Esophagus muscularis mucosa (tissue), 4 donors: ENCODE data around the gene COL25A1. TPM values are rescaled to one million over a fixed set of nuclear protein-coding genes. Genes with fewer than 3 reads are reported as not detected.

Experiments used
- DNase-seq: peaks from one replicate; pipeline ENCODE4 v3.0.0-alpha.2; 2017; ENCODE audit errors: extremely low spot score
- H3K27ac ChIP-seq, 4 donors: fragments of 200-600 bp; sonication (generic); replicated peaks in 1 of 4; 1 replicate in 3 of 4; 2 replicates in 1 of 4; pipeline ENCODE4 v1.5.1; 2016 to 2019; ENCODE audit warnings: mild to moderate bottlenecking in 1 of 4
- H3K27me3 ChIP-seq, 4 donors: fragments of 200-600 bp; sonication (generic); one replicate each; pipeline versions ENCODE4 v1.5.1 to v1.6.0; 2016 to 2019
- H3K36me3 ChIP-seq, 4 donors: fragments of 200-600 bp; sonication (generic); one replicate each; pipeline ENCODE4 v1.5.1; 2016 to 2019
- H3K4me1 ChIP-seq, 4 donors: fragments of 200-600 bp; sonication (generic); one replicate each; pipeline ENCODE4 v1.5.1; 2016 to 2019
- H3K4me3 ChIP-seq, 4 donors: fragments of 200-600 bp; sonication (generic); 1 replicate in 2 of 4; 2 replicates in 2 of 4; pipeline ENCODE4 v1.5.1; 2016 to 2019; ENCODE audit warnings: mild to moderate bottlenecking in 4 of 4, moderate library complexity in 1 of 4
- H3K9me3 ChIP-seq, 4 donors: fragments of 200-600 bp; sonication (generic); 1 replicate in 3 of 4; 2 replicates in 1 of 4; pipeline ENCODE4 v1.5.1; 2016 to 2019
- CTCF ChIP-seq, 3 experiments: fragments of 200-600 bp in 2 of 3; fragments of 450-650 bp in 1 of 3; sonication (generic) in 2 of 3; IDR thresholded peaks; one replicate each; pipeline ENCODE4 v1.5.1; 2017 to 2019; ENCODE audit warnings: antibody characterized with exemption in 3 of 3, mild to moderate bottlenecking in 2 of 3, moderate library complexity in 1 of 3
- EP300 ChIP-seq: sonication (generic); formaldehyde crosslinking; IDR thresholded peaks from one replicate; pipeline ENCODE4 v1.6.1; 2017; ENCODE audit warnings: antibody characterized with exemption
- POLR2A ChIP-seq: fragments of 450-650 bp; IDR thresholded peaks from one replicate; pipeline ENCODE4 v1.6.1; 2017; ENCODE audit warnings: antibody characterized with exemption, moderate library complexity, mild to moderate bottlenecking, low read depth
- POLR2AphosphoS5 ChIP-seq, 2 donors: sonication (generic); formaldehyde crosslinking; IDR thresholded peaks; one replicate each; pipeline ENCODE4 v1.6.1; 2017; ENCODE audit warnings: antibody characterized with exemption in 2 of 2
- WGBS: methylation state at CpG from one replicate; pipeline ENCODE4 v1.1.5; 2018; 5-methylcytosine and 5-hydroxymethylcytosine counted together
- intact Hi-C: fragments of 100-400 bp; cut with DNase I; formaldehyde crosslinking; loops from one replicate; pipeline ENCODE4 v1.15.1; 2023
- total RNA-seq, 4 donors: library from RNA; depleted of rRNA; stranded (reverse); fragments of >200 nt; gene quantifications; one replicate each; pipeline versions ENCODE4 v1.1.0 to v1.2.1, GENCODE V29; 2016

Gene COL25A1
- total RNA-seq, 4 donors from 2014 or later = 1.0 to 3.7 (median 2.0) TPM

- TF ChIP-seq CTCF (IDR thresholded peaks at IDR 0.05) = no peak
- no peak for TF ChIP-seq POLR2AphosphoS5 (IDR thresholded peaks at IDR 0.05)
- TF ChIP-seq EP300 = no peak
- TF ChIP-seq POLR2A = no peak
- Histone ChIP-seq H3K9me3 (no peaks in the 10 kb centered on the region), H3K4me1 (peaks cover 19 to 21% (median 21%) of the 10 kb centered on the region in 4 donors), H3K27me3 (peaks cover 0 to 48% (median 23%) of the 10 kb centered on the region in 4 donors), H3K36me3 (no peaks in the 10 kb centered on the region), H3K4me3 (peak overlapping the region; percentile 57 to 69 (median 60)), H3K27ac (peak overlapping the region in 1 of 4 donors; percentile 47)
- 4% methylated on average over 10 of the region's 10 CpGs for WGBS
- DNase-seq = no peak
- intact Hi-C loops = no loop called here
Observed at GRCh38 chr4:109303140-109303496, 660 bp upstream of the COL25A1 start.

GRCh38 chr4:109301651-109302360 lies 652 bp downstream of the COL25A1 start:
- peaks cover 0 to 48% (median 23%) of the 10 kb centered on the region in 4 donors for H3K27me3 ChIP-seq
- no peak for DNase-seq
- peaks cover 19 to 21% (median 21%) of the 10 kb centered on the region in 4 donors for H3K4me1 ChIP-seq
- 34% methylated on average over 11 of the region's 40 CpGs for WGBS
- peak overlapping the region; percentile 57 to 69 (median 60) for H3K4me3 ChIP-seq
- H3K9me3 ChIP-seq = no peaks in the 10 kb centered on the region
- H3K27ac ChIP-seq = no peak overlapping the region
- TF ChIP-seq POLR2A = no peak
- TF ChIP-seq CTCF (IDR thresholded peaks at IDR 0.05) = no peak
- no peak for TF ChIP-seq EP300
- TF ChIP-seq POLR2AphosphoS5 (IDR thresholded peaks at IDR 0.05) = no peak
- no peaks in the 10 kb centered on the region for H3K36me3 ChIP-seq
- intact Hi-C loops = no loop called here

GRCh38 chr4:109298279-109299010 lies 4.0 kb downstream of the COL25A1 start:
- intact Hi-C loops = no loop called here
- DNase-seq = no peak
- H3K9me3 ChIP-seq = no peaks in the 10 kb centered on the region
- WGBS = 55% methylated on average over 3 of the region's 3 CpGs
- H3K27ac ChIP-seq = no peak overlapping the region
- peaks cover 0 to 44% (median 23%) of the 10 kb centered on the region in 4 donors for H3K27me3 ChIP-seq
- TF ChIP-seq EP300 (no peak), CTCF (IDR thresholded peaks at IDR 0.05) (peak in 2 of 3 experiments; percentile 7 to 41), POLR2A (no peak), POLR2AphosphoS5 (IDR thresholded peaks at IDR 0.05) (no peak)
- no peaks in the 10 kb centered on the region for H3K36me3 ChIP-seq
- H3K4me3 ChIP-seq = no peak overlapping the region
- H3K4me1 ChIP-seq = peaks cover 19 to 21% (median 21%) of the 10 kb centered on the region in 4 donors

- Histone ChIP-seq H3K4me3 (no peak overlapping the region), H3K4me1 (peaks cover 1 to 2% (median 2%) of the 10 kb centered on the region in 4 donors), H3K36me3 (no peaks in the 10 kb centered on the region), H3K27me3 (peaks cover 0 to 25% (median 10%) of the 10 kb centered on the region in 4 donors), H3K9me3 (no peaks in the 10 kb centered on the region), H3K27ac (no peak overlapping the region)
- WGBS = 96% methylated on average over 2 of the region's 2 CpGs
- no peak for DNase-seq
- TF ChIP-seq CTCF (IDR thresholded peaks at IDR 0.05) (no peak), EP300 (no peak), POLR2A (no peak), POLR2AphosphoS5 (IDR thresholded peaks at IDR 0.05) (no peak)
- intact Hi-C loops = no loop called here
Observed at GRCh38 chr4:109296527-109296926, 5.9 kb downstream of the COL25A1 start.
